SH-SY5Y (cell line): ENCODE results near the gene FADS1.

Experiments
- GATA2 ChIP-seq: IDR thresholded peaks from 2 replicates; pipeline ENCODE4 v1.6.1; 2011; ENCODE audit warnings: mild to moderate bottlenecking, low read depth, low read length
- GATA3 ChIP-seq: IDR thresholded peaks from 2 replicates; pipeline ENCODE4 v1.6.1; 2011; ENCODE audit warnings: low read depth, mild to moderate bottlenecking, low read length, moderate library complexity

DNA sequence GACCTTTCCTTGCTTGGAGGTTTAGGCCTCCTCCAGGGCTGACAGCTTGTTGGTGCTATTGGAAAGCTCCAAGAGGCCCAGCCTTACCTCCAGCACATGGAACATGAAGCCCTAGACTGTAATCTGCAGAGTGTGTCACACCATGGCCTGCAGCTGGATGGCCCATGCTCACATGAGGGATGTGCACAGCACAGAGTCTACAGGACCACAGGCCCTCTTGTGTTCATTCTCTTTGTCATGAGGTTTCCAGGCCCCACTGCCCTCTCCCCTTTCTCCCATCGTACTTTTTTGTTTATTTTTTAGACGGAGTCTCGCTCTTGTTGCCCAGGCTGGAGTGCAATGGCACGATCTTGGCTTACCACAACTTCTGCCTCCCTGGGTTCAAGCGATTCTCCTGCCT, 10.0 kb downstream of the FADS1 start:
- TF ChIP-seq GATA2 (no peak), GATA3 (no peak)
